Calu3 (cell line): ENCODE measurements around the gene CNNM4. TPM values are rescaled to one million over a fixed set of nuclear protein-coding genes. Genes with fewer than 3 reads are reported as not detected.

Source experiments
- BruUV-seq: library from RNA; stranded (reverse); fragments of 400-500 nt; replicated peaks from 2 replicates; lab custom pipeline; 2021; lab: Mats Ljungman, UMichigan
- CTCF ChIA-PET: fragments of 300-600 bp; sonication (Branson Sonifier 250); formaldehyde crosslinking; loops from one replicate; lab custom pipeline; 2022; ENCODE audit warnings: antibody characterized with exemption; lab: Charles Lee
- DNase-seq: peaks from one replicate; pipeline ENCODE4 v3.0.0; 2022
- H3K27ac Mint-ChIP-seq: one replicate; pipeline ENCODE4 v1.8.0; 2022; ENCODE audit warnings: mixed read lengths; ENCODE audit not compliant: unreplicated experiment
- H3K27me3 Mint-ChIP-seq: one replicate; pipeline ENCODE4 v1.8.0; 2022; ENCODE audit warnings: mixed read lengths; ENCODE audit not compliant: unreplicated experiment
- H3K36me3 Mint-ChIP-seq: one replicate; pipeline ENCODE4 v1.8.0; 2022; ENCODE audit warnings: mild to moderate bottlenecking, moderate library complexity, mixed read lengths; ENCODE audit not compliant: insufficient read depth, unreplicated experiment
- H3K4me1 Mint-ChIP-seq: one replicate; pipeline ENCODE4 v1.8.0; 2022; ENCODE audit warnings: mild to moderate bottlenecking, low read depth, mixed read lengths; ENCODE audit not compliant: unreplicated experiment
- H3K4me3 Mint-ChIP-seq: one replicate; pipeline ENCODE4 v1.8.0; 2022; ENCODE audit warnings: mild to moderate bottlenecking, low read depth, moderate library complexity, mixed read lengths; ENCODE audit not compliant: unreplicated experiment
- H3K9me3 Mint-ChIP-seq: one replicate; pipeline ENCODE4 v1.8.0; 2022; ENCODE audit warnings: low read depth, mixed read lengths; ENCODE audit not compliant: unreplicated experiment
- intact Hi-C: fragments of 100-400 bp; cut with micrococcal nuclease; formaldehyde crosslinking; loops from one replicate; pipeline ENCODE4 v1.10.0; 2022; ENCODE audit not compliant: unreplicated experiment
- total RNA-seq: library from RNA; stranded (reverse); gene quantifications from 2 replicates; pipeline ENCODE4 v1.2.3, GENCODE V29; 2022
- TF ChIP-seq, protein P1 (sequence below): fragments of 200-600 bp; IDR thresholded peaks from one replicate; pipeline ENCODE4 v1.8.0; 2022; ENCODE audit warnings: antibody characterized with exemption; ENCODE audit not compliant: unreplicated experiment

Gene CNNM4
- total RNA-seq, 1 experiment from 2014 or later = 22.3 TPM

- no peaks in the 10 kb centered on the region for H3K27me3 Mint-ChIP-seq
- intact Hi-C loops = no loop called here
- H3K27ac Mint-ChIP-seq = no peak overlapping the region
- CTCF ChIA-PET = no interaction called here
- BruUV-seq = no TSS peak
- peaks cover 39% of the 10 kb centered on the region for H3K36me3 Mint-ChIP-seq
- TF ChIP-seq, protein P1, sequence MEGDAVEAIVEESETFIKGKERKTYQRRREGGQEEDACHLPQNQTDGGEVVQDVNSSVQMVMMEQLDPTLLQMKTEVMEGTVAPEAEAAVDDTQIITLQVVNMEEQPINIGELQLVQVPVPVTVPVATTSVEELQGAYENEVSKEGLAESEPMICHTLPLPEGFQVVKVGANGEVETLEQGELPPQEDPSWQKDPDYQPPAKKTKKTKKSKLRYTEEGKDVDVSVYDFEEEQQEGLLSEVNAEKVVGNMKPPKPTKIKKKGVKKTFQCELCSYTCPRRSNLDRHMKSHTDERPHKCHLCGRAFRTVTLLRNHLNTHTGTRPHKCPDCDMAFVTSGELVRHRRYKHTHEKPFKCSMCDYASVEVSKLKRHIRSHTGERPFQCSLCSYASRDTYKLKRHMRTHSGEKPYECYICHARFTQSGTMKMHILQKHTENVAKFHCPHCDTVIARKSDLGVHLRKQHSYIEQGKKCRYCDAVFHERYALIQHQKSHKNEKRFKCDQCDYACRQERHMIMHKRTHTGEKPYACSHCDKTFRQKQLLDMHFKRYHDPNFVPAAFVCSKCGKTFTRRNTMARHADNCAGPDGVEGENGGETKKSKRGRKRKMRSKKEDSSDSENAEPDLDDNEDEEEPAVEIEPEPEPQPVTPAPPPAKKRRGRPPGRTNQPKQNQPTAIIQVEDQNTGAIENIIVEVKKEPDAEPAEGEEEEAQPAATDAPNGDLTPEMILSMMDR = no peak
- no peak for DNase-seq
- H3K4me3 Mint-ChIP-seq = no peak overlapping the region
- no peaks in the 10 kb centered on the region for H3K9me3 Mint-ChIP-seq
- H3K4me1 Mint-ChIP-seq = peaks cover 11% of the 10 kb centered on the region
These were observed 26.8 kb upstream of the CNNM4 start for GRCh38 chr2:96733931-96734330.

GRCh38 chr2:96734880-96735583, 25.7 kb upstream of the CNNM4 start:
- Mint-ChIP-seq H3K36me3 (peaks cover 39% of the 10 kb centered on the region), H3K4me1 (peaks cover 11% of the 10 kb centered on the region), H3K27ac (no peak overlapping the region), H3K9me3 (no peaks in the 10 kb centered on the region), H3K4me3 (no peak overlapping the region), H3K27me3 (no peaks in the 10 kb centered on the region)
- intact Hi-C loops = no loop called here
- CTCF ChIA-PET = no interaction called here
- TF ChIP-seq, protein P1 = no peak
- no TSS peak for BruUV-seq
- no peak for DNase-seq

DNA sequence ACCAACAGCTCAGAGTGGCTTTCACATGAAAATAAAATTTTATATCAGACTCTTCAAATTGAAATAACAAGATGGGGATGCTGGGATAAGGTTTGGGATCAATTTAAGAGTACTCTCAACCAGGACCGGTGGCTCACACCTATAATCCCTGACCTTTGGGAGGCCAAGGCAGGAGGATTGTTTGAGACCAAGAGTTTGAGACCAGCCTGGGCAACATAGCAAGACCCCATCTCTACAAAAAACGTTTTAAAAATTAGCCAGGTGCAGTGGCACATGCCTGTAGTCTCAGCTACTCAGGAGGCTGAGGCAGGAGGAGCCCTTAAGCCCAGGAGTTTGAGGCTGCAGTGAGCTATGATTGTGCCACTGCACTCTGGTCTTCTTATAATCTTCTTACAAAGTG, 23.5 kb upstream of the CNNM4 start:
- no TSS peak for BruUV-seq
- H3K9me3 Mint-ChIP-seq = no peaks in the 10 kb centered on the region
- no peak overlapping the region for H3K27ac Mint-ChIP-seq
- CTCF ChIA-PET = no interaction called here
- DNase-seq = no peak
- no peaks in the 10 kb centered on the region for H3K27me3 Mint-ChIP-seq
- peaks cover 31% of the 10 kb centered on the region for H3K36me3 Mint-ChIP-seq
- intact Hi-C loops = no loop called here
- TF ChIP-seq, protein P1 = no peak
- no peak overlapping the region for H3K4me3 Mint-ChIP-seq
- peaks cover 18% of the 10 kb centered on the region for H3K4me1 Mint-ChIP-seq

GRCh38 chr2:96737831-96738230, 22.9 kb upstream of the CNNM4 start:
- H3K4me1 Mint-ChIP-seq = peaks cover 18% of the 10 kb centered on the region
- DNase-seq = no peak
- H3K36me3 Mint-ChIP-seq = peaks cover 28% of the 10 kb centered on the region
- H3K9me3 Mint-ChIP-seq = no peaks in the 10 kb centered on the region
- no peak overlapping the region for H3K27ac Mint-ChIP-seq
- H3K4me3 Mint-ChIP-seq = no peak overlapping the region
- TF ChIP-seq, protein P1 = no peak
- BruUV-seq = no TSS peak
- CTCF ChIA-PET = no interaction called here
- no peaks in the 10 kb centered on the region for H3K27me3 Mint-ChIP-seq
- intact Hi-C loops = no loop called here
